Stimulated activated CD4-positive, alpha-beta T cell treated with anti-CD3 and anti-CD28 coated beads, TNF-alpha, amount 100 ng/mL, for 4 hours (primary cell): Measurements from ENCODE around the gene PARP12.

Source experiments
- DNase-seq, 3 experiments: peaks; one replicate each; pipeline ENCODE4 v3.0.0-alpha.2; 2020; ENCODE audit warnings: low read depth in 3 of 3

PARP12 gene

GRCh38 chr7:140014123-140014522, 48.6 kb downstream of the PARP12 start:
- no peak for DNase-seq

GRCh38 chr7:140013676-140014075, 49.1 kb downstream of the PARP12 start:
- no peak for DNase-seq

GRCh38 chr7:140010194-140010895, 52.4 kb downstream of the PARP12 start:
- DNase-seq, result no peak

GRCh38 chr7:140009735-140010134, 53.0 kb downstream of the PARP12 start:
- no peak for DNase-seq

GRCh38 chr7:140008755-140009610, 53.8 kb downstream of the PARP12 start:
- DNase-seq, result no peak

- DNase-seq, result no peak
These were observed 55.6 kb downstream of the PARP12 start for GRCh38 chr7:140007051-140007690.

- DNase-seq, result no peak
These were observed 56.2 kb downstream of the PARP12 start for GRCh38 chr7:140006600-140006999.

GRCh38 chr7:140005754-140006503, 56.8 kb downstream of the PARP12 start:
- no peak for DNase-seq

- DNase-seq, result no peak
These were observed 57.4 kb downstream of the PARP12 start for GRCh38 chr7:140005341-140005740.

GRCh38 chr7:140004672-140005071, 58.1 kb downstream of the PARP12 start:
- DNase-seq, result no peak

- DNase-seq, result peak in 1 of 3 experiments; percentile 3
These were observed 58.8 kb downstream of the PARP12 start for GRCh38 chr7:140003913-140004382.

GRCh38 chr7:140000666-140001268, 62.0 kb downstream of the PARP12 start:
- DNase-seq, result no peak

GRCh38 chr7:139999516-139999915, 63.2 kb downstream of the PARP12 start:
- no peak for DNase-seq

- DNase-seq, result no peak
These were observed 64.2 kb downstream of the PARP12 start for GRCh38 chr7:139998572-139998971.

GRCh38 chr7:139995017-139995915, 67.5 kb downstream of the PARP12 start:
- no peak for DNase-seq

- no peak for DNase-seq
These were observed 68.4 kb downstream of the PARP12 start for GRCh38 chr7:139994356-139994755.

- DNase-seq, result no peak
These were observed 69.2 kb downstream of the PARP12 start for GRCh38 chr7:139993592-139993991.

- no peak for DNase-seq
These were observed 69.6 kb downstream of the PARP12 start for GRCh38 chr7:139993169-139993568.

- DNase-seq, result no peak
These were observed 70.3 kb downstream of the PARP12 start for GRCh38 chr7:139992353-139993044.

- no peak for DNase-seq
These were observed 70.8 kb downstream of the PARP12 start for GRCh38 chr7:139991911-139992310.
